ENCODE results near the gene ADAMTS17.

The ADAMTS17 gene

DNA sequence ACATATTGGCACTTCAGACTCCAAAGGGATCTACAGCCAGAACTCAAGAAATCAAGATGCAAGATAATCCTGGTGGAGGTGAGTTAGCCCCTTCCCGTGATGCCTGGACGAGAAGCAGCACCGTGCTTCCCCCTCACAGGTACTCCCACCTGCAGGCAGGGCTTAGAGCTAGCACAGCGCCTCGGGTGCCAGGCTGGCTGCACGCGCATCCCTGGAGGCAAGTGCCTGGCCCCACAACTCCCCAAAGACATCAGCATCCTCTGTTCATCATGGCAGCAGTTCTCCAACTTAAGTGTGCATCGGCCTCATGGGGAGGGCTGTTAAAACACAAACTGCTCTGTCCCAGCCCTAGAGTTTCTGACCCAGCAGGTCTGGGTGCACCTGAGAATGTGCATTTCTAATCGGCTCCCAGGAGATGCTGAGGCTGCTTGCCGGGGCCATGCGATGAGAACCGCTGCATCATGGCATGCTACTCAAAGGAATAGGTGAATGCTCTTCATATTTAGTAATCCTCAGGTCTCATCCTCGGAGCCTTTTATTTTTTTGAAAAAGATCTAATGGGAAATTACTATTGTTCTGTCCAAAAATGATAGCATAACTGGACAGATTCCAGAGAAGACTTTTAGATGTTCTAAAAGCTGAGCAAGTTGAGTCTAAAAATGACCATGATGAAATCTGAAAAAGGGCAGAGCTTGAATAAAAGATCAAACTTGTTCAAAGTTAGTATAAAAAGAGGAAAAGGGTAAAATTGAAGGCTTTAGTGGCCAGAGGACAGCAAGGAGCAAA, 244.2 kb downstream of the ADAMTS17 start:
- TF ChIP-seq CTCF (IDR thresholded peaks at IDR 0.05; ENCODE audit: extremely low read depth, missing control alignments), result no peak
- no peak for DNase-seq (ENCODE audit: low spot score)

DNA sequence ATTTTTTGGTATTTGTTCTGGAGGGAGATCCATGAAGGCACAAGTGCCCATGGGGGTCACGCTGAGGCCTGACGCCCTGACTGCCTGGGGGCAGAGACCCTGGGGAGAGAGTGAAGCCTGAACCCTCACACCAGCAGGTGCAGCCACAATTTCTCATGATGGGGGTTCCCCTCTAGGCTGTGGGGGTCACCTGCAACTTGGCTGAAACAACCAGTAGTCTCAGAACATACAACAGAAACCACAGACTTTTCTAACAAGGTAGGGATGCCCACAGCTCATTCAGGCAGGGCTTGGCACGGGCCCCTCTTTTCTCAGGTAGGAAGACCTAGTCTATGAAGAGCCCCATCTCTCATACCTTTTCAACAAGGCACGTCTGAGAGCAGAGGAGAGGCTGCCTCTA, 245.1 kb downstream of the ADAMTS17 start:
- TF ChIP-seq CTCF (IDR thresholded peaks at IDR 0.05; ENCODE audit: extremely low read depth, missing control alignments), result no peak
- DNase-seq (ENCODE audit: low spot score), result no peak

DNA sequence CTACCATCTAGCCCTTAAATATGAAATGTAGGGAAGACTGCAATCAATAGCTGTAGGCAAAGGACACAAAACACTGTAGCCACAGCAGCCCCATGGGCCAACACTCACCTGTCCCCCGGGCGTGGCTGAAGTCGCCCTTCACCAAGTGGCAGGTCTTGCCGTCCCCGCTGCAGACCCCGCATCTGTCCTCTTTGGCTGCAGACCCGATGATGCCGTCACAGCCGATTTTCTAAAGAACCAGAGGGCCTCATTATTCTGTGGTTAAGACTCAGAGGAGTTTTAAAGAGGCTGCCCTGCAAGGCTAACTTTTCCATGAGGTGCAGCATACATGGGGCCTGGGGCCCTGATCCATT, 245.6 kb downstream of the ADAMTS17 start:
- no peak for TF ChIP-seq CTCF (IDR thresholded peaks at IDR 0.05; ENCODE audit: extremely low read depth, missing control alignments)
- no peak for DNase-seq (ENCODE audit: low spot score)

DNA sequence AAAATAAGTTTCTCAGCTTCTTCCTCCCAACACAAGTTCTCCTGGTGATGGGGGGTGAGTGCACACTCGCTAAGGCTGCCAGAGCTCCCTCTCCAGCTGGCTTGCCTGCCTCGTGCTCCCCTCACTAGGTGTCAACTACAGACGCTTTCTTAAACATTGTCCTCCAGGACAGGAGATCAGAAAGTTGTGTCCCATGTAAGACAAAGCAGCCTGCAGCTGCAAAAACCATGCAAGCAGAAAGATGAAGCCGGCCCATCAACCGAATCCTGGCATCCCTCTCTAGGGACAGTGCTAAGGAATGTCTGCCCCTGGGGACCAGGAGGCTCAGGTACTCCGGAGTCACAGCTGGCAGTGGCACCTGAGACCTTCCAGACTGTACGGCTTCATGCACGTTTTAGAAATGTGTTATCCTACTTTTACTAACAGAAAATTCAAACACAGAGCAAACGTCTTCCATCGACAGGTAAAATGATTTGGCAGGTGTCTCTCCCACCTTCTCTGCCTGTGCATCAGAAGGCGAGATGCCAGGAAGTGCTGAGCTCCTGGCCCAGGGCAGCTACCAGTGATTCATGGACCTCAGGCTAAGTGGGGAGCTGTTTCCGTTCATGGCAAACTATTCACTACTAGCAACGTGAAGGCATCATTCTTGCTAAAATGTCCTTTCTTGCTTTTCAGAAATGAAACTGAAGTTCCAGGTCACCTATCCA, 246.1 kb downstream of the ADAMTS17 start:
- no peak for DNase-seq (ENCODE audit: low spot score)

GRCh38 chr15:100094127-100094510, 247.7 kb downstream of the ADAMTS17 start:
- DNase-seq (ENCODE audit: low spot score), result no peak
- no peak for TF ChIP-seq CTCF (IDR thresholded peaks at IDR 0.05; ENCODE audit: extremely low read depth, missing control alignments)

More for the DNA sequence above, 246.1 kb downstream of the ADAMTS17 start:
- TF ChIP-seq CTCF (IDR thresholded peaks at IDR 0.05; ENCODE audit: extremely low read depth, missing control alignments), result no peak

GRCh38 chr15:100093211-100094126, 248.3 kb downstream of the ADAMTS17 start:
- no peak for TF ChIP-seq CTCF (IDR thresholded peaks at IDR 0.05; ENCODE audit: extremely low read depth, missing control alignments)
- DNase-seq (ENCODE audit: low spot score), result no peak
